ENCODE results near the gene SNRNP70. TPM values are rescaled to one million over a fixed set of nuclear protein-coding genes. Genes with fewer than 3 reads are reported as not detected.

The SNRNP70 gene
- total RNA-seq, 1 donor from 2014 or later, result 203 TPM

DNA sequence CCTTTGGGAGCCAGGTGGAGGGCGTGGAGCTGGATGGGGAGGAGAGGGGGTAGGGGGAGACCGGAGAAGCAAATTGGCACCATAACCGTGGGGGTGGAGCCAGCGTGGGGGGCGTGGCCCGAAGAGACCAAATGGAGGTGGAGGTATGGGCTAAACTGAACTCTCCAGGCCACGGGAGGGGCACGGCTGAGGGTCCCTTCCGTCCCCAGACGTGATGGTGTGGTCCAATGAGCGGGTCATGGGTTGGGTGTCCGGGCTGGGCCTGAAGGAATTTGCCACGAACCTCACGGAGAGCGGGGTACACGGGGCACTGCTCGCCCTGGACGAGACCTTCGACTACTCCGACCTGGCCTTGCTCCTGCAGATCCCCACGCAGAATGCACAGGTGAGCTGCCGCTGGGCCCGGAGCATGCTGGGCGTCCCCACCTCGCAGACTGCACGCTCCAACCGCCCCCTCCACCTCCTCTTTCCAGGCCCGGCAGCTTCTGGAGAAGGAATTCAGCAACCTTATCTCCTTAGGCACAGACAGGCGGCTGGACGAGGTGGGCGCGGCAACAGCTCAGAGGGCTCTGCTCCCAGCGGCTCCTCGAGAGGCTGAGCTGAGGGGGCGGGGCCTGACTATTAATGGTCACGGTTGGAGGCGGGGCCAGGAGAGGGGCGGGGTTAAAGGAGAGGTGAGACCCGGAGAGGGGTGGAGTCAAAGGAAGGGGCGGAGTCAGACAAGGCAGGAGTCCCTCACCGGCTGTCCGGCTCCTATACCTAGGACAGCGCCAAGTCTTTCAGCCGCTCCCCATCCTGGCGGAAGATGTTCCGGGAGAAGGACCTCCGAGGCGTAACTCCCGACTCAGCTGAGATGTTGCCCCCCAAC lies 63.8 kb downstream of the SNRNP70 start:
- H3K27ac Mint-ChIP-seq (ENCODE audit: unreplicated experiment), result peak overlapping the region; percentile 61
- H3K4me1 Mint-ChIP-seq (ENCODE audit: unreplicated experiment), result peaks cover 27% of the 10 kb centered on the region
- no peaks in the 10 kb centered on the region for H3K9me3 Mint-ChIP-seq (ENCODE audit: unreplicated experiment)
- TF ChIP-seq, protein P1, sequence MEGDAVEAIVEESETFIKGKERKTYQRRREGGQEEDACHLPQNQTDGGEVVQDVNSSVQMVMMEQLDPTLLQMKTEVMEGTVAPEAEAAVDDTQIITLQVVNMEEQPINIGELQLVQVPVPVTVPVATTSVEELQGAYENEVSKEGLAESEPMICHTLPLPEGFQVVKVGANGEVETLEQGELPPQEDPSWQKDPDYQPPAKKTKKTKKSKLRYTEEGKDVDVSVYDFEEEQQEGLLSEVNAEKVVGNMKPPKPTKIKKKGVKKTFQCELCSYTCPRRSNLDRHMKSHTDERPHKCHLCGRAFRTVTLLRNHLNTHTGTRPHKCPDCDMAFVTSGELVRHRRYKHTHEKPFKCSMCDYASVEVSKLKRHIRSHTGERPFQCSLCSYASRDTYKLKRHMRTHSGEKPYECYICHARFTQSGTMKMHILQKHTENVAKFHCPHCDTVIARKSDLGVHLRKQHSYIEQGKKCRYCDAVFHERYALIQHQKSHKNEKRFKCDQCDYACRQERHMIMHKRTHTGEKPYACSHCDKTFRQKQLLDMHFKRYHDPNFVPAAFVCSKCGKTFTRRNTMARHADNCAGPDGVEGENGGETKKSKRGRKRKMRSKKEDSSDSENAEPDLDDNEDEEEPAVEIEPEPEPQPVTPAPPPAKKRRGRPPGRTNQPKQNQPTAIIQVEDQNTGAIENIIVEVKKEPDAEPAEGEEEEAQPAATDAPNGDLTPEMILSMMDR (IDR thresholded peaks at IDR 0.05; ENCODE audit: unreplicated experiment), result no peak
- H3K27me3 Mint-ChIP-seq (ENCODE audit: unreplicated experiment), result peaks cover 22% of the 10 kb centered on the region
- H3K36me3 Mint-ChIP-seq (ENCODE audit: low read depth, unreplicated experiment), result peaks cover 9% of the 10 kb centered on the region
- peak; percentile 99 for DNase-seq (ENCODE audit: low spot score)
- peak overlapping the region; percentile 94 for H3K4me3 Mint-ChIP-seq (ENCODE audit: unreplicated experiment)

DNA sequence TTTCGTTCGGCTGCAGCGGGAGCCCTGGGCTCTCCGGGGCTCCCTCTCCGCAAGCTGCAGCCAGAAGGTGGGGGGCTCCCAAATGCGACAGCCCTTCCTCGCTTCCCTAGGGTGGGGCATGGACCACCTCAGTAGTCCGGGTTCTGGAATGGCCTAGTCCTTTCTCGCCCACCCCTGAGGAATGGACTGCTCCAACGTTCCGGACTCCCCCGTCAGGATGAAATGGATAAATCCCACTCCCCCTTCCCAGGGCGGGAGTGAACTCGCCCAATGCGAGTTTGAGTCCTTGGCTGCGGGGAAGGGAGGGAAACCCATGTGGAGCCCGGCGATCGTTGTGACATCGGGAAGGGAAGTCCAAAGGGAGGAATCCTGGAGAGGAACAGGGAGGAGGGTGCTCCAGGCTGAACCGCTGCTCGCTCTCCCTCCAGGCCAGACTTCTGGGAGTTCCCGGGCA lies 64.4 kb downstream of the SNRNP70 start:
- Mint-ChIP-seq H3K27me3 (ENCODE audit: unreplicated experiment) (peaks cover 28% of the 10 kb centered on the region), H3K4me1 (ENCODE audit: unreplicated experiment) (peaks cover 27% of the 10 kb centered on the region), H3K4me3 (ENCODE audit: unreplicated experiment) (peak overlapping the region; percentile 94), H3K27ac (ENCODE audit: unreplicated experiment) (peak overlapping the region; percentile 24), H3K36me3 (ENCODE audit: low read depth, unreplicated experiment) (peaks cover 16% of the 10 kb centered on the region), H3K9me3 (ENCODE audit: unreplicated experiment) (no peaks in the 10 kb centered on the region)
- TF ChIP-seq, protein P1 (IDR thresholded peaks at IDR 0.05; ENCODE audit: unreplicated experiment), result no peak
- DNase-seq (ENCODE audit: low spot score), result peak; percentile 73

DNA sequence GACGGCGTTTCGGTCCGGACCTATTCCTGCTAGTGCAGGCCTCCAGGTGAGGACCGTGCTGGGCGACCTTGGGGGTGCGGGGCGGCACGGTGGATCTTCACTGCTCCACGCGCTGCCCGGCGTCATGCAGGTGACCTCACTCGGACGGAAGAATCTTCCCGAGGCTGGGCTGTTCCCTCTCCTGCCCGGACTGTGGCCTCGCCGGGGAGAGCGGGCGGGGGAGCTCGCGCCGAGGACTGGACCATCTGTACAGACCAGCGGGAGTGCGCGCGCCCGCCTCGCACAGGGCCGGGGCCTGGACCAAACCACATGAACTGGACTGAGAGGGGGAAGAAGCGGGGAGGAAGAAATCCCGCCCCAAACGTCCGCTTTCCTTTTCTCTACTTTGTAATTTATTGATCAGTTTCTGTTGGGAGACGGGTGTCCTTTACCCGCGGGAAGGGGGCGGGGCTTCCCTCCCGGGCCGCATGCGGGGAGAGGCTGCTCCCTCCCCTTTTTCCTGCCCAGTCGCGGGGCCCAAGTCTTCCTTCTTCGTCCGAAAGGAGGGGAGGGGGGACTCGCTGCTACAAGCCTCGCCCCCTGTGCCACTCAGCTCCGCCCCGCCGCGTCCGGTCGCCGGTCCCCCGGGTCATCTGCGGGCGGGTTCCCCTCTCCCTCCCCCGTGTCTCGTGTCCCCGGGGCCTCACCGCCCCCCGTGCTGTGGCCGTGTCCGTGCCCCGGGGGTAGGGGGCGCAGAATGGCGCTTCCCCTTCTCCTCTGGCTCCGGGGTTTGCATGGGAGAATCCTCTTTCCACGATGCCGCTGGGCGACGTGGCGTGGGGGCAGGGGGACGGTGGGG lies 65.1 kb downstream of the SNRNP70 start:
- peak; percentile 83 for DNase-seq (ENCODE audit: low spot score)
- TF ChIP-seq, protein P1 (IDR thresholded peaks at IDR 0.05; ENCODE audit: unreplicated experiment), result no peak
- H3K27me3 Mint-ChIP-seq (ENCODE audit: unreplicated experiment), result peaks cover 29% of the 10 kb centered on the region

DNA sequence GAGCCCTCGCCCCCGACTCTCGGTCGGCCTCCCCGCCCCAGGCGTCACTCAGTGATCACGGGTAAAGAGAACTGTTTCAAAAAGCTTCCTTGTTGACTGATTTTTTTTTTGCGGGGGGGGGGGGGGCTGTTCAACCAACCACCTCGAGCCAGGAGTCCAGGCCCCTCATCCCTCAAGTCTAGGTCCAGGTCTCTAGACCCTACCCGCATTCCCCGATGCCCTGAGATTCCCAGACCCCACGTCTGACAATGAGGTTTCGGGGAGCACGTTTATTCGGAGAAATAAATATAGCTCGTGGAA lies 65.6 kb downstream of the SNRNP70 start:
- H3K36me3 Mint-ChIP-seq (ENCODE audit: low read depth, unreplicated experiment), result peaks cover 17% of the 10 kb centered on the region

More for the DNA sequence above, 65.1 kb downstream of the SNRNP70 start:
- Mint-ChIP-seq H3K27ac (ENCODE audit: unreplicated experiment) (peak overlapping the region; percentile 36), H3K9me3 (ENCODE audit: unreplicated experiment) (no peaks in the 10 kb centered on the region), H3K36me3 (ENCODE audit: low read depth, unreplicated experiment) (peaks cover 17% of the 10 kb centered on the region), H3K4me3 (ENCODE audit: unreplicated experiment) (peak overlapping the region; percentile 94), H3K4me1 (ENCODE audit: unreplicated experiment) (peaks cover 25% of the 10 kb centered on the region)

More for the DNA sequence above, 65.6 kb downstream of the SNRNP70 start:
- H3K9me3 Mint-ChIP-seq (ENCODE audit: unreplicated experiment), result no peaks in the 10 kb centered on the region
- peaks cover 26% of the 10 kb centered on the region for H3K27me3 Mint-ChIP-seq (ENCODE audit: unreplicated experiment)
- TF ChIP-seq, protein P1 (IDR thresholded peaks at IDR 0.05; ENCODE audit: unreplicated experiment), result no peak
- H3K4me3 Mint-ChIP-seq (ENCODE audit: unreplicated experiment), result peak overlapping the region; percentile 47
- no peak for DNase-seq (ENCODE audit: low spot score)
- H3K27ac Mint-ChIP-seq (ENCODE audit: unreplicated experiment), result no peak overlapping the region
- peaks cover 24% of the 10 kb centered on the region for H3K4me1 Mint-ChIP-seq (ENCODE audit: unreplicated experiment)

Measured in endothelial cell (in vitro differentiated cells).